ENCODE results near the gene SPATS1.

- TF ChIP-seq CTCF (IDR thresholded peaks at IDR 0.05) (no peak), POLR2A (IDR thresholded peaks at IDR 0.05) (no peak), EP300 (IDR thresholded peaks at IDR 0.05) (no peak)
Observed at GRCh38 chr6:44327760-44328159, 14.7 kb upstream of the SPATS1 start.

All from ovary (tissue), 3 donors.